Mesothelial cell of epicardium (in vitro differentiated cells): Measurements from ENCODE around the gene LILRA2. TPM values are rescaled to one million over a fixed set of nuclear protein-coding genes. Genes with fewer than 3 reads are reported as not detected.

ENCODE experiments used
- DNase-seq, 2 experiments: peaks; one replicate each; pipeline ENCODE4 v3.0.0; 2021; ENCODE audit warnings: low spot score in 2 of 2; ENCODE audit not compliant: unreplicated experiment in 2 of 2
- H3K27ac Mint-ChIP-seq: 2 replicates; pipeline ENCODE4 v1.8.0; 2021; ENCODE audit warnings: mixed read lengths
- H3K27me3 Mint-ChIP-seq: 2 replicates; pipeline ENCODE4 v1.8.0; 2021; ENCODE audit warnings: low read depth, mixed read lengths
- H3K36me3 Mint-ChIP-seq: 2 replicates; pipeline ENCODE4 v1.8.0; 2021; ENCODE audit warnings: mixed read lengths
- H3K4me1 Mint-ChIP-seq: 2 replicates; pipeline ENCODE4 v1.8.0; 2021; ENCODE audit warnings: mixed read lengths
- H3K4me3 Mint-ChIP-seq: 2 replicates; pipeline ENCODE4 v1.8.0; 2021; ENCODE audit warnings: mild to moderate bottlenecking, moderate library complexity, mixed read lengths
- H3K9me3 Mint-ChIP-seq: 2 replicates; pipeline ENCODE4 v1.8.0; 2021; ENCODE audit warnings: mixed read lengths
- CTCF ChIP-seq: fragments of 200-600 bp; sonication (generic); IDR thresholded peaks from one replicate; pipeline ENCODE4 v1.5.0; 2021; ENCODE audit warnings: antibody characterized with exemption; ENCODE audit not compliant: unreplicated experiment
- total RNA-seq: library from RNA; stranded (reverse); gene quantifications from 3 replicates; pipeline ENCODE4 v1.2.1, GENCODE V29; 2021

LILRA2 gene
- total RNA-seq, 1 donor from 2014 or later = not detected

GRCh38 chr19:54551293-54551692 lies 22.3 kb upstream of the LILRA2 start:
- peaks cover 4% of the 10 kb centered on the region for H3K36me3 Mint-ChIP-seq
- DNase-seq = no peak
- H3K9me3 Mint-ChIP-seq = peaks cover 43% of the 10 kb centered on the region
- H3K27ac Mint-ChIP-seq = no peak overlapping the region
- H3K4me3 Mint-ChIP-seq = no peak overlapping the region
- no peak for TF ChIP-seq CTCF
- no peaks in the 10 kb centered on the region for H3K4me1 Mint-ChIP-seq
- H3K27me3 Mint-ChIP-seq = no peaks in the 10 kb centered on the region

GRCh38 chr19:54551950-54552912 lies 21.4 kb upstream of the LILRA2 start:
- H3K27me3 Mint-ChIP-seq = no peaks in the 10 kb centered on the region
- H3K4me1 Mint-ChIP-seq = no peaks in the 10 kb centered on the region
- peaks cover 37% of the 10 kb centered on the region for H3K9me3 Mint-ChIP-seq
- no peak for DNase-seq
- no peak overlapping the region for H3K27ac Mint-ChIP-seq
- H3K4me3 Mint-ChIP-seq = no peak overlapping the region
- no peak for TF ChIP-seq CTCF
- peaks cover 4% of the 10 kb centered on the region for H3K36me3 Mint-ChIP-seq

- H3K4me3 Mint-ChIP-seq = no peak overlapping the region
- DNase-seq = no peak
- TF ChIP-seq CTCF = no peak
- peaks cover 4% of the 10 kb centered on the region for H3K36me3 Mint-ChIP-seq
- no peaks in the 10 kb centered on the region for H3K4me1 Mint-ChIP-seq
- no peaks in the 10 kb centered on the region for H3K27me3 Mint-ChIP-seq
- no peak overlapping the region for H3K27ac Mint-ChIP-seq
- peaks cover 37% of the 10 kb centered on the region for H3K9me3 Mint-ChIP-seq
Observed at GRCh38 chr19:54552913-54553310, 20.7 kb upstream of the LILRA2 start.

- TF ChIP-seq CTCF = no peak
- H3K36me3 Mint-ChIP-seq = peaks cover 4% of the 10 kb centered on the region
- peaks cover 46% of the 10 kb centered on the region for H3K9me3 Mint-ChIP-seq
- no peak for DNase-seq
- H3K4me3 Mint-ChIP-seq = no peak overlapping the region
- H3K27ac Mint-ChIP-seq = no peak overlapping the region
- no peaks in the 10 kb centered on the region for H3K27me3 Mint-ChIP-seq
- no peaks in the 10 kb centered on the region for H3K4me1 Mint-ChIP-seq
Observed at GRCh38 chr19:54554006-54554405, 19.6 kb upstream of the LILRA2 start.

GRCh38 chr19:54554896-54555295 lies 18.7 kb upstream of the LILRA2 start:
- H3K9me3 Mint-ChIP-seq = peaks cover 46% of the 10 kb centered on the region
- no peak for DNase-seq
- H3K27me3 Mint-ChIP-seq = no peaks in the 10 kb centered on the region
- no peak for TF ChIP-seq CTCF
- no peak overlapping the region for H3K27ac Mint-ChIP-seq
- peaks cover 4% of the 10 kb centered on the region for H3K36me3 Mint-ChIP-seq
- H3K4me3 Mint-ChIP-seq = no peak overlapping the region
- H3K4me1 Mint-ChIP-seq = no peaks in the 10 kb centered on the region
